Measurements from ENCODE around the gene GRIN1.
"Not testable (repeated sequence)": the region's sequence is repeated elsewhere in the genome, so short reads cannot be mapped to it uniquely, and the experiment has no call there.

Gene GRIN1

GRCh38 chr9:137115394-137116026 is 23.4 kb upstream of the GRIN1 start:
- no peak for DNase-seq (ENCODE audit: low read depth, low spot score)
- no peak overlapping the region for H3K4me3 ChIP-seq (ENCODE audit: low read depth, low read length)
- CTCF ChIA-PET, result interaction anchor here (0.8 to 3.4 kb wide), 6 partner anchors 8 to 124 kb away, joined by 3 to 14 read pairs (median 4); partner anchors contain the start of genes NPDC1 and RNF224
- POLR2A ChIA-PET, result interaction anchor here (0.8 to 1.4 kb wide), 3 partner anchors 10 to 125 kb away, joined by 3 to 4 read pairs (median 3); no protein-coding TSS in a partner anchor
- no peak for TF ChIP-seq CTCF (IDR thresholded peaks at IDR 0.05; ENCODE audit: insufficient read depth, low read length, missing control alignments)

- H3K4me3 ChIP-seq (ENCODE audit: low read depth, low read length), result no peak overlapping the region
- POLR2A ChIA-PET, result no interaction called here
- CTCF ChIA-PET, result interaction anchor here (0.9 to 3.4 kb wide), 5 partner anchors 14 to 123 kb away, joined by 3 to 14 read pairs (median 5); partner anchors contain the start of genes RNF224 and SAPCD2
- DNase-seq (ENCODE audit: low read depth, low spot score), result no peak
- TF ChIP-seq CTCF (IDR thresholded peaks at IDR 0.05; ENCODE audit: insufficient read depth, low read length, missing control alignments), result no peak
Observed at GRCh38 chr9:137116027-137116507, 22.9 kb upstream of the GRIN1 start.

- DNase-seq (ENCODE audit: low read depth, low spot score), result no peak
- no peak overlapping the region for H3K4me3 ChIP-seq (ENCODE audit: low read depth, low read length)
- CTCF ChIA-PET, result interaction anchor here (1.2 to 3.4 kb wide), 3 partner anchors 13 to 120 kb away, joined by 3 to 14 read pairs (median 5); partner anchors contain the start of gene SAPCD2
- no peak for TF ChIP-seq CTCF (IDR thresholded peaks at IDR 0.05; ENCODE audit: insufficient read depth, low read length, missing control alignments)
- POLR2A ChIA-PET, result no interaction called here
Observed at GRCh38 chr9:137116728-137117127, 22.2 kb upstream of the GRIN1 start.

- H3K4me3 ChIP-seq (ENCODE audit: low read depth, low read length), result no peak overlapping the region
- ChIA-PET POLR2A (no interaction called here), CTCF (interaction anchor here (1.2 to 3.4 kb wide), 6 partner anchors 12 to 119 kb away, joined by 3 to 16 read pairs (median 9); partner anchors contain the start of genes RNF224 and SAPCD2)
- TF ChIP-seq CTCF (IDR thresholded peaks at IDR 0.05; ENCODE audit: insufficient read depth, low read length, missing control alignments), result no peak
- no peak for DNase-seq (ENCODE audit: low read depth, low spot score)
Observed at GRCh38 chr9:137117269-137117731, 21.7 kb upstream of the GRIN1 start.

DNA sequence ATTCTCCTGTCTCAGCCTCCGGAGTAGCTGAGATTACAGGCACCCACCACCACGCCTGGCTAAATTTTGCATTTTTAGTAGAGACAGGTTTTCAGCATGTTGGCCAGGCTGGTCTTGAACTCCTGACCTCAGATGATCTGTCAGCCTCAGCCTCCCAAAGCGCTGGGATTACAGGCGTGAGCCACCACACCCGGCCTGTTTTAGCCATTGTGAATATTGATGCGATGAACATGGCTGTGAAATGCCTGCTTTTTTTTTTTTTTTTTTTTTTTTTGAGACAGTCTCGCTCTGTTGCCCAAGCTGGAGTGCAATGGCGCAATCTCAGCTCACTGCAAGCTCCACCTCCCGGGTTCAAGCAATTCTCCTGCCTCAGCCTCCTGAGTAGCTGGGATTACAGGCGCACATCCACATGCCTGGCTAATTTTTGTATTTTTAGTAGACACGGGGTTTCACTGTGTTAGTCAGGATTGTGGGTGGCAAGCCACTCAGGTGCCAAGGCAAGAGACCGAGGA is 20.8 kb upstream of the GRIN1 start:
- not testable (repeated sequence) for H3K4me3 ChIP-seq (ENCODE audit: low read depth, low read length); DNase-seq (ENCODE audit: low read depth, low spot score)
- POLR2A ChIA-PET, result interaction anchor here (1.1 kb wide), 1 partner anchor 123 kb away, joined by 5 read pairs; the partner anchor contains the start of gene TUBB4B
- CTCF ChIA-PET, result interaction anchor here (1.0 to 1.9 kb wide), 8 partner anchors 11 to 119 kb away, joined by 3 to 16 read pairs (median 4); partner anchors contain the start of genes RNF224 and TPRN

- H3K4me3 ChIP-seq (ENCODE audit: low read depth, low read length); POLR2A ChIA-PET; DNase-seq (ENCODE audit: low read depth, low spot score): not testable (repeated sequence)
- CTCF ChIA-PET, result interaction anchor here (0.6 to 3.9 kb wide), 4 partner anchors 9 to 114 kb away, joined by 3 to 28 read pairs (median 4); partner anchors contain the start of gene RNF224
Observed at GRCh38 chr9:137121927-137122795, 16.8 kb upstream of the GRIN1 start.

- CTCF ChIA-PET, result interaction anchor here (0.6 to 3.9 kb wide), 6 partner anchors 8 to 119 kb away, joined by 3 to 28 read pairs (median 4); partner anchors contain the start of gene RNF224
- H3K4me3 ChIP-seq (ENCODE audit: low read depth, low read length); POLR2A ChIA-PET; DNase-seq (ENCODE audit: low read depth, low spot score): not testable (repeated sequence)
Observed at GRCh38 chr9:137122796-137123467, 16.0 kb upstream of the GRIN1 start.

All from AG04449 (cell line).